Medulla oblongata (tissue), 1 donor: ENCODE data around the gene ZNF316.

Source experiments
- DNase-seq: peaks from one replicate; pipeline ENCODE4 v3.0.0-alpha.2; 2015; ENCODE audit errors: extremely low spot score

Gene ZNF316

DNA sequence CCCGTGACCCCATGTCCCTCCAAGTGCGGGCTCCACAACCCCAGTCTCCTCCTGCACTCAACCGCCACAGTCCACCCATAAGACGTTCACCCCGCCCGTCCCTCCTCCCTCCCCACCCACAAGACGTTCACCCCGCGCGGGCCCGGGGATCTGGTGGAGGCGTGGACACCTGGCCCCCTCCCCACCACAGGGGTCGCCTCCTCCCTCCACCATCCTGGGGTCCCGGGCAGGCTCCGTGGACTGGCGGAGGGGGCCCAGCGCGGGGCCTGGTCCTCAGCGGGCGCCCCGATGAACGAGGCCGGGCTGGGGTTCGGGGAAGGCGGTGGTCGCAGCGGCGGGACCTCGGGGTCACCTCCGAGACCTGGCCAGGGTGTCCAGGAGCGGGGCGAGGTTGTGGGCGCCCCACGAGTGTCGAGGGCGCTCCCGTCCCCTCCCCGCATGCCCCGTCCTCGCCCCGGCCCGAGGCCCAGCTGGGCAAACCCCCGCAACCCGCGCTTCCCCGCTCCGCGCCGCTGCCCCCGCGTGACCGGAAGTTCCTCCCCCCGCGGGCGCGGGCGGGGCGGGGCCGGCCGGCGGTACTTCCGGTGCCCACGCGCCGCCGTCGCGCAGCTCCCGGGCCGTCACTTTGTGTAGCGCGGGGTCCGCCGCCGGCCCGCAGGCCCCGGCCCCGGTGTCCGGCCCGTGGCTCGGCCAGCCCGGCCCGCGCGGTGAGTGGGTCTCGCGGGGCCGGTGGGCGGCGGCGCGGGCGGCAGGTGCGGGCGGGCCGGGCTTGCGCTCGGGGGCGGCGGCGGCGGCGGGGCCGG lies at the start of gene ZNF316:
TSS of gene ZNF316 (plus strand) at position 578 of the 803 bp plus-strand sequence. CDS start 5,092 bp downstream, outside the sequence.
- peak; percentile 68 for DNase-seq

DNA sequence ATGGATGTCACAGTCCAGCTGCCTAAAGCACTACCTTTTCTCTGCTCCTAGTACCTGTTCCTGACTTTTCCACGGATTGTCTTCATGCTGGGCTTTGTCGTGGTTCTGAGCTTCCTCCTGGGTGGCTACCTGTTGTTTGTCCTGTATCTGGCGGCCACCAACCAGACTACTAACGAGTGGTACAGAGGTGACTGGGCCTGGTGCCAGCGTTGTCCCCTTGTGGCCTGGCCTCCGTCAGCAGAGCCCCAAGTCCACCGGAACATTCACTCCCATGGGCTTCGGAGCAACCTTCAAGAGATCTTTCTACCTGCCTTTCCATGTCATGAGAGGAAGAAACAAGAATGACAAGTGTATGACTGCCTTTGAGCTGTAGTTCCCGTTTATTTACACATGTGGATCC lies 48.6 kb upstream of the ZNF316 start:
- no peak for DNase-seq

DNA sequence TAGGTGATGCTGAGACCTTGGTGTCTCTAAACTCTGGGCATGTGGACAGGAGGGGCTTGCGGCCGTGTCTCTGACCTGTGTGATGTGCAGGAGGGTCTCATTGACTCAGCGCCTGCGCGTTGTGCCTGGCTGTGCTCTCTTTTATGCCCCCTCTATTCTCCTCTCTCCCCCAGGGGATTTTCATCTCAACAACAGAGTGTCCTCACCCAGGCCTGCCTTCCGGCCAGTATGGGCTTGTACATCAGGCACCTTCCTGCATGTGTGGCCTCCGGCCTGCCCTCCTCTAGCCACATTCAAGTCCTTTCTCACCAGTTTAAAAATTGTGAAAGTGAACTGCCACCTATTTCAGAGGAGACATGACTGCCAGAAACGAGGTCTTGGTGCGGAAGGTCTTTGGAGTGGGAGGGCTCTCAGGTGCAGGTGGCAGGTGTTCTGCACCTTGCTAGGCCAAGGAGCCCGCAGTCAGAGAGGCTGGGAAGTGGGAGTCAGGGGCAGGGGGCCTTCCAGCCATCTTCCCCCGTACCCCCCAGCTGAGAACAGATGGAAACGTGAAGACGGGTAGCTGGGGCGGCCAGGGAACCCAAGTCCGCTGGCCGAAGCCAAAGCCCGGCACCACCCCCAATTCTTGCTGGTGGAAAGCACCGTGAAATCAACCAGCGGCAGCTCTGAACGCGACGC lies 47.8 kb upstream of the ZNF316 start:
- no peak for DNase-seq

DNA sequence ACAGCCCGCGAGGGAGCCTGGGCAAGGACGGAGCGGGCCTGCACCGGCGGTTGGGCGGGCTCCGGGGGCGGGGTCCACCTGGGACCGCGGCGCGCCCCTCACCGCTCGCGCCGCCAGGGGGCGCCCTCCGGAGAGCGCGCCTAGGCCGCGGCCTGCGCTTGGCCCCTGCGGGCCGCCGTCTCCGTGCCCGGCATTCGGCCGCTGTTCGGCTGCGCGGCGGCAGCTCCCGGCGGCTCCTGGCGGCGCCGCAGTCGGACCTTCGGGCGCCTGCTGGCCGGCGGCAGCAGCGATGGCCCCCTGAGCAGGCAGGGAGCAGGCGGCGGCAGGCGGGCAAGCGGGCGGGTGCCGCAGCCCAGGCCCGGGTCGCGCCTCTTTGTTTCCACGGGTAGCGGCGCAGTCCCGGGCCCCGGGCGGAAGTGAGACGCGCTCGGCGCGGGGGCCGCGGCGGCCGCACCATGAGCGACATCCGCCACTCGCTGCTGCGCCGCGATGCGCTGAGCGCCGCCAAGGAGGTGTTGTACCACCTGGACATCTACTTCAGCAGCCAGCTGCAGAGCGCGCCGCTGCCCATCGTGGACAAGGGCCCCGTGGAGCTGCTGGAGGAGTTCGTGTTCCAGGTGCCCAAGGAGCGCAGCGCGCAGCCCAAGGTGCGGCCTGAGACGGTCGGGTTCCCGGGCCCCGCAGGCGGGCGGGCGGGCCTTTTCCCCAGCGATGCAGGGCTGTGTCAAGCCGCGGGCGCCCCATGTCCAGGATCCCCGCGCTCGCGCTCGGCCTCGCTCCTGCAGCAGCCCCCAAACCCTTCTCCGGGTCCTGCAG lies 47.1 kb upstream of the ZNF316 start, which contains the start of gene INTS15:
TSS of gene INTS15 (plus strand) at position 193 of the 816 bp plus-strand sequence. CDS start at position 456, 263 bp downstream.
- peak; percentile 62 for DNase-seq

DNA sequence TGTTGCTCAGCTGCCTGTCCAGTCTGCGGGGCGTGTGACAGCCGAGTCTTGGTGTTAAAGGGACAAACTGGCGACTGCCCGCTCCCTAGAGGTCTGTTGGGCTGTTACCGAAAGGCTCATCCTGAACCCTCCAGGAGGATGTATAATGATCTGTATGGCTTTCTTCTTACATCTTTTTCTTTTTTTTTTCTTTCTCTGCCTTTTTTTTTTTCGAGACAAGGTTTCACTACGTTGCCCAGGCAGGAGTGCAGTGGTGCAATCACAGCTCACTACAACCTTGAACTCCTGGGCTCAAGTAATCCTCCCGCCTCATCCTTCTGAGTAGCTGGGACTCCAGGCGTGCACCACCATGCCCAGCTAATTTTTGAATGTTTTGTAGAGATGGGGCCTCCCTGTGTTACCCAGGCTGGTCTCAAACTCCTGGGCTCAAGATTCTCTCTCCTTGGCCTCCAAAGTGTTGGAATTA lies 46.4 kb upstream of the ZNF316 start:
- no peak for DNase-seq

DNA sequence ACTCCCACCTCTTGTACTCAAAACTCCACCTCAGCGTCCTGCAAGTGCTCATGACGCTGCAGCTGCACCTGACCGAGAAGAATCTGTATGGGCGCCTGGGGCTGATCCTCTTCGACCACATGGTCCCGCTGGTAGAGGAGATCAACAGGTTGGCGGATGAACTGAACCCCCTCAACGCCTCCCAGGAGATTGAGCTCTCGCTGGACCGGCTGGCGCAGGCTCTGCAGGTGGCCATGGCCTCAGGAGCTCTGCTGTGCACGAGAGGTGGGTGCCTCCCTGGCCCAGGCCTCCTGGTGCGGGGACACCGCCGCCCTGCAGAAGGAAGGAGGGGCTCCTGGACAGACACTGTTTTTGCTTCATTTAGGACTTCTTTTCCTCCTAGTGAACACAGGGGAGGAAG lies 37.0 kb upstream of the ZNF316 start:
- DNase-seq: no peak

DNA sequence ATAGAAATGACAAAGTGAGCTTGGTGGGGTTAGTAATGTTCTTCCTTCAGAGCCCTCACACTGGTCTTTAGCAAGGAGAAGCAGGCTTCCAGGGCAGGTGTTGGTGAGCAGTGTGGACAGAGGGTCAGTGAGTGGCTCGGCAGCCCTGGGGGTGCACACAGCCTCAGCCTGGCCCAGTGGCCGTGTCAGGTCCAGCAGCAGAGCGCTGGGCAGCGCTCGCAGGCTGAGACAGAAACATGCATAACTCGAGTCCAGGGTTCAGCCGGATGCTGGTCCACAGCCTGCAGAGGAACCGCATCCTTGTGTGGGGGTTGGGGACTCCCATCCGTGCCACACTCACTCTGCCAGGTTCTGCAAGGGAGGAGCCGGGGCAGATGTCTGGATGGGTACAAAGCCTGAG lies 32.7 kb upstream of the ZNF316 start:
- DNase-seq: no peak

DNA sequence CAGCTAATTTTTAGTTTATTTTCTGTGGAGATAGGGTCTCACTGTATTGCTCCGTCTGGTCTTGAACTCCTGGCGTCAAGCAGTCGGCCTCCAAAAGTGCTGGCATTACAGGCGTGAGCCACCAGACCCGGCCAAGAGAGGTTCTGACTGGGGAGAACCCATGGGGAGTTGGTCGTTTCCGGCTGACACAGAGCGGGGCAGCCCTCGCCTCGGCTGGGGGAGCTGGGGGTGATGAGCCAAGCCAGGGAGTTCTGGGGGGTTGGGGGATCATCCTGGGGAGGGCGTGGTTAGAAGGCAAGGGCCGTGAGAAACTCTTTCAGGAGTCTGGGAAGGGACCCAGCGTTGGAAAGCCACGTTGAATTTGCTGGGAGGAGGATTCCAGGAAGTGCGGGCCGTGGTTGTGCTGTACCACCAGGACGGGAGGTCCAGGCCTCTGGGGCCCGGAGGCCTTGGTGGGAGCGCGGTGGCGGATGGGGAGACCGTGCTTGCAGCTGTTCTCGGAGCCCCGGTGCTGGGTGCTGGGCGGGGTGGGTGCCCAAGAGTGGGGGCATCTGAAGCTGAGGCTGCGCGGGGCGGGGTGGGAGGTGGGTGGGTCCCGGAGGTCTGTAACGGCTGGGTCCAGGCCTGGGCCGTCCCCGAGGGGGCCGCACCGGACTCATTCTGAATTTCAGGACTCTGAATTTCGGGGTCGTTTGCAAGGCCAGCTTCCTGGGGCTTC lies 30.1 kb upstream of the ZNF316 start:
- no peak for DNase-seq

DNA sequence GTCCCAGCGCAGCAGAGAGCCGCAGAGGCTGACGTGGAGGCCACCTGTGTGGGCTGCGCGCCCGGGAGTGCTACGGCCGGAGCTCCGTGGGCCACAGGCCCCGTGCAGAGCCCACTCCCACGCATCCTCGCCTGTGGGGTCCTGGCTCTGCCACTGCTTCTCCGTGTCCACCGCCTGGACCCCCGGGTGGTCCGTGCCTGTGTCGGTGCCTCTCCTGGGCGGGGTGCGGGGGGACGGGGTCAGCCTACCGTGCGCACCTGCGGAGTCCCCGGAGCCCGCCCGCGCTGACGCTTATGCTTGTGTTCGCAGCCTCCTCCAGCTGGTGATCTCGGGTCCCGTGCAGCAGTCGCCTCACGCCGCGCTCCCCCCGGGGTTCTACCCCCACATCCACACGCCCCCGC lies 29.5 kb upstream of the ZNF316 start:
- DNase-seq: no peak

DNA sequence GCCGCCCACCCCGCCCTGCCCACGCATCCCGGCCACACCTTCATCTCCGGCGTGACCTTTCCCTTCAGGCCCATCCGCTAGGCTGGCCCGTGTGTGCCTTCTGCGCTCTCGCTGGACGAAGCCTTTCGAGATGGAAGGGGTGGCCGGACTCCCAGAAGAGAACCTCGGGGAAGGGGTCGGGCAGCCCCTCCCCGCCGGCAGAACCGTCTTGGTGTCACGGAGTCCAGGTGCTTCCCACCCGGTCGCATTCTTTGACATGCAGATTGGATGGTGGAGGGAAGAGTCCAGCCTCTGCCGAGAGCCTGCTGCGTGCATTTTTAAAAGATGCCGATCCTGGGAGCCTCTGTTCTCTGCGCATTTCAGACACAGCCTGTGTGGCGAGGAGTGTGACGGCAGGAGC lies 29.0 kb upstream of the ZNF316 start:
- DNase-seq: no peak

DNA sequence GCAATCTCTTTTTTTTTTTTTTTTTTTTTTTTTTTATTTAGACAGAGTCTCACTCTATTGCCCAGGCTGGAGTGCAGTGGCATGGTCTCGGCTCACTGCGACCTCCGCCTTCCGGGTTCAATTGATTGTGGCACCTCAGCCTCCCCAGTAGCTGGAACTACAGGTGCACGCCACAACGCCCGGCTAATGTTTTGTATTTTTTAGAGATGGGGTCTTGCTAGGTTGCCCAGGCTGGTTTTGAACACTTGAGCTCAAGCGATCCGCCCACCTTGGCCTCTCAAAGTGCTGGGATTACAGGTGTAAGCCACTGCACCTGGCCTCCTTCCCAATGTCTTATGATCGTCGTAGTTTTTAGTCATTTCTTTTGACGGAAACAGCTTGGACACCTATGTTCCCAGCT lies 28.3 kb upstream of the ZNF316 start:
- DNase-seq: no peak

DNA sequence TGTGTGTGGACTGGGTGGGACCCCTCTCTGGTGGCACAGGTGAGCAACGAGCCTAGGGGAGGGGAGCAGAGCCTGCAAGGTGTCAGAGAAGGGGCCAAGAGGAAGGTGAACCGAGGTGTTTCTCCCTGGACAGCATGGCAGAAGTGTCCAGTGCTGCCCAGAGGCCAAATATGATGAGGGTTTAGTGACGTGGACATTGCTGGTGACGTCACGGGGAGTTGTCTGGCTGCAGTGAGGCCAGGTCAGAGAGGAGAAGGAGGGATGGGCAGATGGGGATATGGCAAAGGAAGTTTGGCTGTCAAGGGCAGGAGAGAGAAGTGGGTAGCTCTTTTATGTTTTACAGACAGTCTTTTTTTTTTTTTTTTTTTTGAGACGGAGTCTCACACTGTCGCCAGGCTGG lies 24.3 kb upstream of the ZNF316 start:
- DNase-seq: no peak

DNA sequence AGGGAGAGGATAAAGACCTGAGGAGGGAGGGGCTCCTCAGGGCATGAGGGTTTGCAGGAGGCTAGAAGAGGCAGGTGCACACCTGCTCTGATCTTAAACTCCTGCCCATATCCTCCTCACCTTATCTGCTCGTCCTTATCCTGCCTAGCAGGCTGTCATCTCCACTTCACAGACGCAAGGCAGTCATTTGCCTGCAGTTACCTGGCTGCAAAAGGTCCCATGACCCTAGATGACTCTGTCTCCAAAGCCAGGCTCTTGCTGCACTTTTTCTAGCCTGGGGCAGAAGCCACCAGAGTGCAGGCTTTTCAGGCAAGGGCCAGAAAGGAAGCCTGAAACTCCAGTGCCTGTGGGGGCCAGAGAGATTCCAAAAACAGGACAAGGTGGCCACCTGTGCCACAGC lies 23.4 kb upstream of the ZNF316 start:
- DNase-seq: no peak

DNA sequence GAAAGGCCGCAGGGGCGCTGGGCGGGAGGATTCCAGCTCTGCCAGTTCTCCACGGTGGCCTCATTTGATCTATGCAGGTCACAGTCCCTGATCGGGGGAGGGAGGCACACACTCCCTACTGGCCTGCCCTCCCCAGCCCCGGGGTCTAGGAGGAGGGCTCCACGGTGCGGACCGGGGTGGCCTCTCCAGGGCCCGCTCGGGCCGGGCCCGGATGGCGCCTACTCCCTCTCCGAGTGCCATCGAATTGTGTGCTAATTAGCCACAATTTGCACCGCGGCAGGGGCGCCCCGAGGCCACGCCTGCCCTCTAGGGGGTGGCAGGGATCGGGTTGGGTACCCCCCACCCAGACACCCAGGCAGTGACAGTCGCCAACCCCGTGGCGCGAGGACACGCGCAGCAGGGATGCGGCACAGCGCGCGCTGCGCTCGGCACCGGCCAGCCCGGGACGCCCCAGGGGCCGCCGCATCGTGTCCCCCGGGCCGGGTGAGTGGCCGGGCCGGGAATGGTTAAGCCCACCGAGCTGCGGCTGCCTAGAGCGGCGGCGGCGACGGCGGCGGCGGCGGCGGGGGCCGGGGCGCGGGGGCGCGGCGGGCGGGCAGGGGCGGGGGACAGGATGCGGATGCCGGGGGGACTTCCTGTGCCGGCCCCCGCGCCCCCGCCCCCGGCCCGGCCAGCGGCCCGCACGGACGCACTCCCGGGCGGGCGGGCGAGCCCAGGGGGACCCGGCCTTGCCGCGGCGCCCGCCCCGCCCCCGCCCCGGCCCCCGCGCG lies 22.0 kb upstream of the ZNF316 start, which contains the start of gene ZNF853:
TSS of gene ZNF853 (plus strand) at position 658 of the 770 bp plus-strand sequence. CDS start 565 bp downstream, outside the sequence.
- no peak for DNase-seq

DNA sequence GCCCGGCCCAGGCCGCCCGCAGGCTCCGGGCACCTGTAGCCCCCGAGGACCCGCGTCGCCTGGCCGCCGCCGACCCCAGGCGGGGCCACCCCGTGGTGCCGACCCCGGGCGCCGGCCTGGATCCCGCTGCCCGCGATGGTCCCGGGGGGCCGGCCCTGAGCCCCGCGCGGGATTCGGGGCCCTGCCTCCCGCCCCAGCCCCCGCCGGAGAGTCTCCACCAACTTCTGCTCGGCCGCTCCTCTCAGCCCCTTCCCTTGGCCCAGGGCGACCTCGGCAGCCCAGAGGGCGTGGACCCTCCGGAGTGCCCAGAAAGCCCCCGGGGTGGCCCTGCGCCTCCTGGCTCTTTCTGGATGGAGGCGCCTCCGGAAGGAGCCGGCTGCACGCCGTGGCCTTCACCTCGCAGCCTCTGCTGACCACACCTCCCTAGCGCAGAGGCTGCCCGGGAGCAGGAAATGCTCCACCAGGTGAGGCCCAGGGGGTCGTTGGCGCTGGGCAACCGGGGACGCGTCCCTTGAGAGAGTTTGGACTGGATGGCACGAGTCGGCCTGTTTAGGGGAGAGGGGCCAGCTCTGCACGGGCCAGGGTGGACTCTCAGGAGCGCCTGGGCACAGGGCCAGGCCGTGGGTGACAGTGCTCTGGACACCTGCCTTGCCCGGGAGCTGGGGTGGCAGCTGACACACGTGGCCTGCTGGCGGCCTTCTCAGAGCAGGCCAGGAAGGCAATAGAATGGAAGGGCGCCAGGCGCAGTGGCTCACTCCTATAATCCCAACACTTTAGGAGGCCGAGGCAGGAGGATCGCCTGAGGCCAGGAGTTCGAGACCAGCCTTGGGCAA lies 21.2 kb upstream of the ZNF316 start:
- no peak for DNase-seq

DNA sequence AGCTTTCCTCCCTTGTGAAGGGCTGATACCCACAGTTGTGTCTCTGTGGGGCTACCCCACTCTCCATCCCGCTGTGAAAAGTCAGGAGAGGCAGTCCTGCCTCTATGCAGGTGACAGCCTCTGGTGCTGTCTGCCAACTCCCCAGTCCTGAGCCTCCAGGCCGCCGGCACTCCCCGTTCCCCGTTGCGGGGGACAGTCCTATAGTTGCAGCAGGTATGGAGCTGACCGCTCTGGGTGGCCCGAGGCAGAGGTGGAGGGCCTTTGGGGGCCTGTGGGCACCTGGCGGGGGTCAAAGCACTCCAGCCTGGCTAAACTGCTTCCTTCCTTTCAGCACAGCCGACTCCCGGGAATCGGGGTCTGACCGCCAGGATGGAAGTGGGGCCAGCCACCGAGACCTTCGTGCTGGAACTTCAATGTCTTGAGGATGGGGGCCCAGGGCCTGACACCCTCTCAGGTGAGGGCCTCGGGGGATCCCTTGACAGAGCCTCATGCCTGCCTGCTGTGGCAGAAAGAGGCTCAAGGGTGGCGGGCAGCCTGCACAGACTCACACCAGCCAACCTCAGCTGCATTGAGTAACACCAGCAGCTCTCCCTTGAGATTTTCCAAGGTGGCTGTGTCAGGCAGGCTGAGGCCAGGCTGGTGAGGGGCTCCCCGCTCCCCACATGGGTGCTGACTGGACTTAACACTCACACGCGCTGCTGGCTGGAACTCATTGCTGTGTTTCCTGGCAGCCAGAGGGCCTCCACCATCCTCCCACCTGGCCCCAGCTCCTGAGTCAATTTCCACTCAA lies 20.1 kb upstream of the ZNF316 start:
- DNase-seq: no peak

DNA sequence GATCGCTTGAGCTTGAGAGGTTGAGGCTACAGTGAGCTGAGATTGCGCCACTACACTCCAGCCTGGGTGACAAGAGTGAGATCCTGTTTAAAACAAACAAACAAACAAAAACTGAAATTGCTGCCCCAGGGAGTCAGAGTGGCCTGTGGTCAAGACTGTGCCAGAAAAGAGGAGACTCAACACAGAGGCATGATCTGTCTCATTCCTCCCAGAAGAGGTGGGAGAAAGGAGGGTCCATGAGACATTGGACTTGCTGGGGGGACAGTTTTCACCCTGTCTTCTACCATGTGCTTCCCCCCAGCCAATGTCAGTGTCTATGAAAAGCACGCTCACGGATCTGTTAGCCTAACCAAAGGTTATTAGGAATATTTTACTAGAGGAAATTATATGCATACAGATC lies 18.5 kb upstream of the ZNF316 start:
- no peak for DNase-seq

DNA sequence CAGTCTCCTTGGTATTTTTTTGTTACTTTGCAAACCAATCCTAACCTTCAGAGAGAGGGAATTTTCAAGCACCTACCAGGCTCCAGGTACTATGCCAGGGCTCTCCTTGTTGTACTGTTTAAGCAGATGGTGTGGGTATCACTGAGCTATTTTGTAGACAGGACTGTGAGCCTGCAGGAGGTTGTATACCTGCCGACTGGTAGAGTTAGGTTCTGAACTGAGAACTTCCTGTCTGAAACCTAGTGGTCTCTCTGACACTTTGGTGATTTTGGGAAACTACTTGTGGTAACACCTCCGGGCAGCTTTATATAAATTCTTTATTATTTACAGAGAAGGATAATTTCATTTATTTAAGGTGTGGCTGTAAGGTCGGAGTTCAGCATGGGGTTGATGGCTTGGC lies 17.2 kb upstream of the ZNF316 start:
- no peak for DNase-seq
